Stimulated activated CD4-positive, alpha-beta T cell treated with anti-CD3 and anti-CD28 coated beads, Interleukin-1b, Interleukin-23, amount 100 ng/mL, for 1 hour (primary cell): ENCODE measurements around the gene TSPEAR.

Experiments used
- DNase-seq, 2 donors: peaks; one replicate each; pipeline ENCODE4 v3.0.0-alpha.2; 2020; ENCODE audit warnings: low read depth in 2 of 2

The TSPEAR gene

GRCh38 chr21:44529011-44529421 is 182.4 kb downstream of the TSPEAR start:
- no peak for DNase-seq

GRCh38 chr21:44528634-44528995 is 182.8 kb downstream of the TSPEAR start:
- no peak for DNase-seq

- DNase-seq, result no peak
Measured at GRCh38 chr21:44527983-44528633, 183.3 kb downstream of the TSPEAR start.

DNA sequence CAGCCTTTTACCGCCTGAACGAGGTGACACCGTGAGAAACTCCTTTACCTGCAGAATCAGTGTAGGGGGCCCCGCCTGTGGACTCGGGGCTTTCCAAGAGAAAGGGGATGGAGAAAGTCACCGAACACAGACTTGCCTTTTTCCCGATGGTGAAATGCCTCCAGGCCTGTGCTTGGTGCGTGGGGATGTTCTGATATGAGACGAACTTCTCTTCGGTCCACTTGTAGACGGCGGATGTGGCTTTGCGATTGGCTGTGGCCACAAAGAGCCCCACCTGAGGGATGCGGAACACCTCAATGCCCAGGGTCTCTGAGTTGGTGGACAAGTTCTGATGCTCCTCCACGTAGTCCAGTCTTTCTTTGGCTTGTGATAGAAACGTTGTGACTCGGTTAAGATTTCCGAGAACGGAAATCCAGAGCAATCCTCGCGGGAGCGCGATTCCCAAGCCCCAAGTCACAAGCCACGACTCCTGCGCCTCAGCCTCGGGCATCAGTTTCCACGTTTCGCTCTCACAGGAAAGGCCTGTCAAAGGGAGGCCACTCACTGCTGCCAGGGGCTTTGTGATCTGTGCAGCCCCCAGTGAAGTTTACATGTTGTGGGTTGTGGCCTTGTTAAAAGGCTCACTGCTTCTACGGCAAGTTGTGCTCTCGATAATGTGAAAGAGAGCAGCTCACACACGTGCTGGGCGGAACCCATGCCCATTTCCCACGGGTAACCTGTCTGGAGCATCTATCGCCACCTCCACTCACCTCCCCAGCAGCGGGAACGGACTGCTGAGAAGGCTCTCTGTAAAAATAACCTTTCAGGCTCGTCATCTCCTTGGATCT is 184.0 kb downstream of the TSPEAR start:
- no peak for DNase-seq

- DNase-seq, result no peak
Measured at GRCh38 chr21:44526096-44526997, 185.0 kb downstream of the TSPEAR start.

GRCh38 chr21:44525391-44526095 is 185.8 kb downstream of the TSPEAR start:
- no peak for DNase-seq

DNA sequence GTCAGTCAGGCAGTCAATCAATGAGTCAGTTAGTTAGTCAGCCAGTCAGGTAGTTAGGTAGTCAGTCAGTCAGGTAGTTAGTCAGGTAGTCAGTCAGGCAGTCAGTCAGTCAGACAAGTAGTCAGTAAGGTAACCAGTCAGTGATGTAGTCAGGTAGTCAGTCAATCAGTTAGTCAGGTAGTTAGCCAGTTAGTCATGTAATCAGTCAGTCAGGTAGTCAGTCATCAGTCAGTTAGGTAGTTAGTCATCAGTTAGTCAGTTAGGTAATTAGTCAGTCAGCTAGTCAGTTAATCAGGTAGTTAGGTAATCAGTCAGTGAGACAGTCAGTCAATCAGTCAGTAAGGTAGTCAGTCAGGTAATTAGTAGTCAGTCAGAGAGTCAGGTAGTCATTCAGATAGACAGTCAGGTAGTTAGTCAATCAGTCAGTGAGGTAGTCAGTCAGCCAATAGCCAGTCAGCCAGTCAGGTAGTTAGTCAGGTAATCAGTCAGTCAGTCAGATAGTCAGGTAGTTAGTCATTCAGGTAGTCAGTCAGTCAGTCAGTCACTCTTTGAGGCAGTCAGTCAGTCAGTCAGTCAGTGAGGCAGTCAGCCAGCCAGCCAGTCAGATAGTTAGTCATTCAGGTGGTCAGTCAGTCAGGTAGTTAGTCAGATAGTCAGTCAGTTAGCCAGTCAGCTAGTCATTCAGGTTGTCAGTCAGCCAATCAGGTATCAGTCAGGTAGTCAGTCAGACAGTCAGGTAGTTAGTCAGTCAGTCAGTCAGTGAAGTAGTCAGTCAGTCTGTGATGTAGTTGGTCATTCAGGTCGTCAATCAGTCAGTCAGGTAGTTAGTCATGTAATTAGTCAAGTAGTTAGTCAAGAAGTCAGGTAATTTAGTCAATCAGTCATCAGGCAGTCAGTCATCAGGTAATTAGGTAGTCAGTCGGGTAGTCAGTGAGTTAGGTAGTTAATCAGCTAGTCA is 186.7 kb downstream of the TSPEAR start:
- DNase-seq, result no peak

DNA sequence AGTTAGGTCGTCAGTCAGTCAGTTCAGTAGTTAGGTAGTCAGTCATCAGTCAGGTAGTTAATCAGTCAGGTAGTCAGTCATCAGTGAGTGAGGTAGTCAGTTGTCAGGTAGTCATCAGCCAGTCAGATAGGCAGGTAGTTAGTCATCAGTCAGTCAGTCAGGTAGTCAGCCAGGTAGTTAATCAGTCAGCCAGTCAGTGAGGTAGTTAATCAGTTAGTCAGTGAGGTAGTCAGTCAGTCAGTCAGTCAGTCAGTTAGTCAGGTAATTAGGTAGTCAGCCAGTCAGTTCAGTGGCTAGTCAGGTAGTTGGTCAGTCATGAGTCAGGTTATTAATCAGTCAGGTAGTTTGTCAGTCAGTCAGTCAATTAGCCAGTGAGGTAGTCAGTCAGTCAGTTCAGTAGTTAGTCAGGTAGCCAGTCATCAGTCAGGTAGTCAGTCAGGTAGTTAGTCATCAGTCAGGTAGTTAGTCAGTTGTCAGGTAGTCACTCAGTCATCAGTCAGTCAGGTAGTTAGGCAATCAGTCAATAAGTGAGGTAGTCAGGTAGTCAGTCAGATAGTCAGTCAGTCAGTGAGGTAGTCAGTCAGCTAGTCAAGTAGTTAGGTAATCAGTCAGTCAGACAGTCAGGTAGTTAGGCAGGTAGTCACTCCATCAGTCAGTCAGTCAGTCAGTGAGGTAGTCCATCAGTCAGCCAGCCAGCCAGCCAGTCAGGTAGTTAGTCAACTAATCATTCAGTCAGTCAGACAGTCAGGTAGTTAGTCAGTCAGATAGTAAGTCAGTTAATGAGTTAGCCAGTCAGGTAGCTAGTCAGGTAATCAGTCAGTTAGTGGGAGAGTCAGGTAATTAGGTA is 187.6 kb downstream of the TSPEAR start:
- DNase-seq, result no peak

DNA sequence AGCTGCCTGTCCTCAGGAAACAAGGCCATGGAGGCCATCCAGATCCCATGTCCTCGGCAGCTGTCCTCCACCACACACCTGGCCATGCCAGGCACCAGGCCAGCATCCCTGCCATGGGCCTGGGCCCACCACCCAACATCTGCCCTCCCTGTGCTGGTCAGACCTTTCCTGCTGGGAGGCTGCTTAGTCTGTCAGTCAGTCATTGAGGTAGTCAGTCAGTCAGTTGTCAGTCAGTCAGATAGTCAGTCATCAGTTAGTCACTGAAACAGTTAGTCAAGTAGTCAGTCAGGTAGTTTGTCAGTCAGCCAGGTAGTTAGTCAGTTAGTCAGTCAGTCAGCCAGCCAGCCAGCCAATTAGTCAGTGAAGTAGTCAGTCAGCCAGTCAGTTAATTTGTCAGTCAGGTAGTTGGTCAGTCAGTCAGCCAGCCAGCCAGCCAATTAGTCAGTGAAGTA is 188.6 kb downstream of the TSPEAR start:
- DNase-seq, result no peak

- no peak for DNase-seq
Measured at GRCh38 chr21:44521928-44522752, 189.2 kb downstream of the TSPEAR start.

DNA sequence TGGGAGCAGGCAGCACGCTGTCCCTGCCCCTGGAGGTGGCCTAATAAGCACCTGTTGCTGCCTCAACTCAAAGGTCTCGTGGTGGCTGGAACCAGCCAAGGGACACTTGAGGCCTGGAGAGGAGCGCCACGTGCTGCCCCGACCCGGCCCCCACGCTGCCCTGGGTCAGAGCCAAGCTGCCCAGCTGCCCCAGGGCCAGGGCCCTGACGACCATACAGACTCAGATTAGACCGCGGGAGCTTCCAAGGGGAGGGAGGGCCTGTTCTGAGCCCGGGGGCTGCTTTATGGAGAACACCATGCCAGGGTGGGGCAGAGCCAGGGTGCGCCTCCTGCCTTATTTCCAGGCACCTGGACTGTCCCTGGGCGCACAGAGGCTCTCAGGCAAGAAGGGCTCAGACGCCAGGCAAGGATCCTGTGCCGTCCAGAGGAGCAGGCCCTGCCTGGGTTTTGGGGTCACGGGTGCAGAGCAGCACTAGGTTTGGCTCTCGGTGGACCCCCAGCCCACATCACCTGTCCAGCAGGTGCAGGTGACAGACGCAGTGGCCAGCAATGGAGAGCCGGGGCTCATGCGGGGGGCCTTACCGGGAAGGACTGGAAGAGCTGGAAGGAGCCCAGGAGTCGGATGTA is 190.0 kb downstream of the TSPEAR start:
- no peak for DNase-seq

DNA sequence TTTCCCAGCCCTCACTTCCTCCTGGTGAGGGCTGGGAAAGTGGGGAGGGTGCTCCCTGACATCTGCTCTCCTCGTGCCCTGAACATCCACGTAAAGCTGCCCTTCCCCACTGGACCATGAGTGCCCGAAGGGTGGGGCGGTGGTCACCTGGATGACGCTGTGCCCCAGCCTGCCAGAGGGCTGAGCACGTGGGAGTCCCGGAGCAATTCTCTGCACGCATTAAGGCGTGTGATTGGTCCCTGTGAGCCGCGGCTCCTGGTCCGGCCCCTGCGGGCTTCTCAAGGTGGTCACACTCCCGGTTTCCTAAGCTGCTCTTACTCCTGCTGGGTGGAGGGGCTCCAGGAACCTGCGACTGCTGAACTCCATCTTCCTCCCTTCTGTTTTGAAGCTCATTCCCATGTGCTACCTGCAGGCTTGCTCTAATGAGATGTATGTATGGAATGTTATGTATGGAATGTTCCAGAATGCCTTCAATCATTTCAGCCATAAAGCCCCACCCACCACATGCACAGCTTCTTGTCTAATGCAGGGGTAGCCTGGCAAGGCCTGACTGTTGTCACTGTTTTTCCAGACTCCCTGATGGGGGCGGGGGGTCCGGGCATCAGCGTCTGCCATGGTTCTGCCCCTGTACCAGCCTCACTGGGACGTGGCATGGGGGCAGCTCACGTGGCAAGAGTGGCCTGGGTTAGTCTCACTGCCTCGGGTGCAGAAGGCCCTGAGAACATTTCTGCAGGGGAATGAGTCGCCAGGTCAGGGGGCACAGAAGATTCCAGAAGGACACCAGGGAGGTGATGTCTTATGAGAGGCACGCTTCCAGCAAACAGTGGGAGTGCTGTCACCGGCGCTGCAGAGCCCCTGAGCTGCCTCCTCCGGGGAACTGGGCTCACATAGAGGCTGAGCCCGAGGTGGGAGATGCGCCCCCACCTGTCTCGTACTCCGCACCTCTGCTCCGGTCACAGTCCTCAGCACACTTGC is 190.8 kb downstream of the TSPEAR start:
- no peak for DNase-seq

- no peak for DNase-seq
Measured at GRCh38 chr21:44519346-44520325, 191.7 kb downstream of the TSPEAR start.

GRCh38 chr21:44518686-44519085 is 192.7 kb downstream of the TSPEAR start:
- DNase-seq, result no peak

DNA sequence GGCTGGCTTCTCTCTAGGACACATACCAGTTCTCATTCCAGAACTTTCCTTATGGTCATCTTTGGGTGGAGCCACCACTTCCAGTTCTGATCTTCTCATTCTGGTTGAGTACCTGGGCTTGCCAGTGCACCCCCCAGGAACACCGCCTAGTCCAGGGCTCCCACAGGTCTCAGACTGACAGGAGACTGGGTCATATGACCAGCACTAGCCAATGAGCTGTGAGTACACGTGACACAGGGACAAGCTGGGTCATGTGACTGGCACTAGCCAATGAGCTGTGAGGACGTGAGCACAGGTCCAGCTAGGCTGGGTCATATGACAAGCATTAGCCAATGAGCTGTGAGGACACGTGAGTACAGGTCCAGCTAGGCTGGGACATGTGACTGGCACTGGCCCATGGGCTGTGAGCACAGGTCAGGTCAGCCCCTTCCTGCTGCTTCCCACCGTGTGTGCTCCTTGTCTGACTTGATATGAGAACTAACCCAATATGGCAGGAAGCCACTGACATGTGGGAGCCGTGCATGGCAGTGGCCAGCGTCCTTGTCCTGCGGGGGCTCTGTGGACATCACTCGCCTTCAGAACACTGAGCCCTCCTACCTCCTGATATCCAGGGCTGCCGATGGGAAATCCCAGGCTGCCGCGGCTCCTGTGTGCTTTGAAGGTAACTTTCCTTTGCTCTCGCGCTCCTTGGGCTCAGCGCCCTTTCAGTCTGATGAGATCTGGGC is 194.0 kb downstream of the TSPEAR start:
- no peak for DNase-seq
